Activated CD4-positive, alpha-beta T cell treated with anti-CD3 and anti-CD28 coated beads, Interleukin-2, amount 50 U/mL, for 48 hours (primary cell): ENCODE measurements around the gene ZNF629.

ENCODE experiments used
- DNase-seq, 2 experiments: peaks; one replicate each; pipeline ENCODE4 v3.0.0-alpha.2; 2020

Gene ZNF629

GRCh38 chr16:30747331-30747730, 39.7 kb downstream of the ZNF629 start:
- no peak for DNase-seq

DNA sequence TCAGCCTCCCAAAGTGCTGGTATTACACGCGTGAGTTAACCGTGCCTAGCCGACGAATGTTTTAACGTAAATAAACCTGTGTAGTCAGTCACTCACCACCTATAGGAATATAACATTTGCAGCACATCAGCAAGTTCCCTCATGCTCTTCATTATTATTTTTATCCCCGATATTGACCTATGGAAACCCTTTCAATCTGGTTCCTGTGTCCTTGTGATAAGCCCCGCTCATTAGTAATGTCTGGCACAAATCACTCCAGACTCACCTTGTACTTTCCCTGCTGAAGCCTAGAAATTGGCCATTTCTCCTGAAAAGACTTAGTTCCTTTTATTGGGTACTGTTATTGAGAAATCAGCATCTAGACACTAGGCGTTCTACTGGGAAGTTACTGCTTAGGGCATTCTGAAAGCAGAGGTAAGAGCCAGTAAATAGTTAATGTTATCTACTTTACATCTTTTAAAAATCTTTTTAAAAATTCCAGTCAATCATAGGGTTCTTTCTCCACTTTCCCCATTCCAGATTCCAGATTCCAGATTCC, 40.3 kb downstream of the ZNF629 start:
- no peak for DNase-seq

DNA sequence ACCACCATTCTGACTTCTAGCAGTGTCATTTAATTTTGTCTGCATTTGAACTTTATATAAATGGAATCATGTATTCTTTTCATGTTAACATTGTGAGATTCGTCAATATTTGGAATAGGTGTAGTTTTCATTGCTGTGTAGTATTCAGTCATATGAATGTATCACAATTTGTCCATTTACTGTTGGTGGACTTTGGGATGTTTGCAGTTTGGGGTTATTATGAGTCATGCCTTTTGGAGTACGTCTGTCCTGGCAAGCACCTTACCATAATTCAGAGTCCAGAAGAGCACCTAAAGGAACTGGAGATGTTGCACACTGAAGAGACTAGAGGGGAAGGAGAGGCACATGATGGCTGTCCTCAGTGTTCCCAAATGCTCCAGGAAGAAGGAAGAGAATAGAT, 41.9 kb downstream of the ZNF629 start:
- DNase-seq, result no peak

DNA sequence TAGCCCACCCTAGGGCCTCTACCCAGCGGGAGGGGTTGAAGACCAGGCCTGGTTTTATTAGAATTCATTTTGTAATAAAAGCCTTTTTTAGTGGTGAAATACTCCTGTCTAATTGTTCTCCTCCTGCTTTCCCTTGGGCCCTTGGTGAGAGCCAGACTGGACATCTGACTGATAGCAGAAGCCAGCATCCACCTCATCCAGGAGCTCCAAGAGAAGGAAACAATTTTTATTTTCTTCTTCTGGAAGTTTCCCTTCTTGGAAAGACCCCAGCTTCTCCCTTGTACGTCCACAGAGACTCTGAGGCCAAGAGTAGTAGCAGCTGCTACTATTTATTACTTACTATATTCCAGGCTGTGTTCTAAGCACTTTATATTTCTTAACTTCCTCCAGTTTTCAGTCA, 42.8 kb downstream of the ZNF629 start:
- no peak for DNase-seq

- DNase-seq, result no peak
Measured at GRCh38 chr16:30743716-30744115, 43.3 kb downstream of the ZNF629 start.

GRCh38 chr16:30741461-30741914, 45.5 kb downstream of the ZNF629 start:
- no peak for DNase-seq

- DNase-seq, result no peak
Measured at GRCh38 chr16:30740364-30741251, 46.4 kb downstream of the ZNF629 start.

DNA sequence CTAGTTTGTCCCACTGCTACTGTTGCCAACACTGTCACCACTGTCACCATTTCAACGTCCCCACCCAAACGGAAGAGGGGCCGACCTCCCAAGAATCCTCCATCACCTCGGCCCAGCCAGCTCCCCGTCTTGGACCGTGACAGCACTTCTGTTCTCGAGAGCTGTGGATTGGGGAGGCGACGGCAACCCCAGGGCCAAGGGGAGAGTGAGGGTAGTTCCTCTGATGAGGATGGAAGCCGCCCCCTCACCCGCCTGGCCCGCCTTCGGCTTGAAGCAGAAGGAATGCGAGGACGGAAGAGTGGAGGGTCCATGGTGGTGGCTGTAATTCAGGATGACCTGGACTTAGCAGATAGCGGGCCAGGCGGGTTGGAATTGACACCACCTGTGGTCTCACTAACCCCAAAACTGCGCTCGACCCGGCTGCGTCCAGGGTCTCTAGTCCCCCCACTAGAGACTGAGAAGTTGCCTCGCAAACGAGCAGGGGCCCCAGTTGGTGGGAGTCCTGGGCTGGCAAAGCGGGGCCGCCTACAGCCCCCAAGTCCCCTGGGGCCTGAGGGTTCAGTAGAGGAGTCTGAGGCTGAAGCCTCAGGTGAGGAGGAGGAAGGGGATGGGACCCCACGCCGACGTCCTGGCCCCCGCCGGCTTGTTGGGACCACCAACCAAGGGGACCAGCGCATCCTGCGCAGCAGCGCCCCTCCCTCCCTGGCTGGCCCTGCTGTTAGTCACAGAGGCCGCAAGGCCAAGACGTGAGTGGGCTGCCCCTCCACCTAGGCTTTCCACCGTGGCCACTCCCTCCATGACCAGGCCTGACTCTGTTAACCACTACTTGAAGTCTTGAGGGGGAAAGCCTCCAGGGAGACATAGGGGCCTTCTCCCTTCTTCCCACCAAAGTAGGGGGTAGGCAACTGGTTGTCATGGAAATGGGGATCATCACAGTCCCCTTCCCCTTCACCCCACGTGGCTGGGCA, 47.7 kb downstream of the ZNF629 start:
- DNase-seq, result no peak

- no peak for DNase-seq
Measured at GRCh38 chr16:30737794-30738648, 49.0 kb downstream of the ZNF629 start.

GRCh38 chr16:30736995-30737793, 49.8 kb downstream of the ZNF629 start:
- no peak for DNase-seq

- no peak for DNase-seq
Measured at GRCh38 chr16:30731411-30731810, 55.6 kb downstream of the ZNF629 start.

DNA sequence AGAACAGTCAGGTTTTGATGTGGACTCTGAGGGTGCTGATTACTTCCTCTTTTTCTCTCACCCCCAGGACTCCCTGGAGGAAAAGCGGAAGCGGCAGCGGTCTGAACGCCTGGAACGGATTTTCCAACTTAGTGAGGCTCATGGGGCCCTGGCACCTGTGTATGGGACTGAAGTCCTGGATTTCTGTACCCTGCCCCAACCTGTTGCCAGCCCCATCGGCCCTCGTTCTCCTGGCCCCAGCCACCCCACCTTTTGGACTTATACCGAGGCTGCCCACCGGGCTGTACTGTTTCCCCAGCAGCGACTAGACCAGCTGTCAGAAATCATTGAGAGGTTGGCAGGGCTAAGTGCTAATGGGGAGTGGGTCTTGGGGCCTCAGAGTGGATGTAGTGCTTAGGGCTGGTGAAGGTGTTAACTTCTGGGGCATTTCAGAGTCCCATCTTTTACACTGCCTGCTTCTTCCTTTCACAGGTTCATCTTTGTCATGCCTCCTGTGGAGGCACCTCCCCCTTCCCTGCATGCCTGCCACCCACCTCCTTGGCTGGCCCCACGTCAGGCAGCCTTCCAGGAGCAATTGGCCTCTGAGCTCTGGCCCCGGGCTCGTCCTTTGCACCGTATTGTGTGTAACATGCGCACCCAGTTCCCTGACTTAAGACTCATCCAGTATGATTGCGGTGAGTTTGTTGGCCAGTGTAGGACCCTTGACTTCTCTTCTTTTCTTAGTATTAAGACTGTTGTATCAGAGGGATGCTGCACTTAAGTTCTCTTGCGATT, 57.9 kb downstream of the ZNF629 start:
- no peak for DNase-seq
